SIG-M5 (cell line): ENCODE measurements around the gene TM9SF3.
"Not testable (repeated sequence)": the region's sequence is repeated elsewhere in the genome, so short reads cannot be mapped to it uniquely, and the experiment has no call there.

Experiments
- DNase-seq: peaks from one replicate; lab custom pipeline; 2025; lab: John Stamatoyannopoulos, UW

The TM9SF3 gene

GRCh38 chr10:96598846-96599245, 12.0 kb upstream of the TM9SF3 start:
- no peak for DNase-seq

- DNase-seq: no peak
Observed at GRCh38 chr10:96596422-96597407, 9.9 kb upstream of the TM9SF3 start.

DNA sequence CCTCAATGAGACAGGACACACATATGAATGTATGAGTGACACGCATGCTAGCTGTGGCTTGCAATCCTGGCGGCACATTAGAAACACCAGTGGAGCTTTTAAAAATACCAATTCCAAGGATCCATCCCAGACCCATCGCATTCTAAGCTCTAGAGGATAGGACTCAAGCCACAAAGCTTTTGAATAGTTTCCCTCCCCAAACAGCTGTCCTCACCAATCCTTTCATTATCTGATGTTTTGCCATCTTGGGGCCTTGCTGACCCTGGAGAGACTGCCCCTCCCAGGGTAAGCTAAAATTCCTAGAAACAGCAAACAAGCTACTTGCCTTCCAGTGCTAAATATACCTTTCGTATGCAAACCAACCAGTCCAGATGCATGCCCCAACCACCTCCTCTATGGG, 8.9 kb upstream of the TM9SF3 start:
- DNase-seq: no peak

- DNase-seq: no peak
Observed at GRCh38 chr10:96591946-96592345, 5.1 kb upstream of the TM9SF3 start.

DNA sequence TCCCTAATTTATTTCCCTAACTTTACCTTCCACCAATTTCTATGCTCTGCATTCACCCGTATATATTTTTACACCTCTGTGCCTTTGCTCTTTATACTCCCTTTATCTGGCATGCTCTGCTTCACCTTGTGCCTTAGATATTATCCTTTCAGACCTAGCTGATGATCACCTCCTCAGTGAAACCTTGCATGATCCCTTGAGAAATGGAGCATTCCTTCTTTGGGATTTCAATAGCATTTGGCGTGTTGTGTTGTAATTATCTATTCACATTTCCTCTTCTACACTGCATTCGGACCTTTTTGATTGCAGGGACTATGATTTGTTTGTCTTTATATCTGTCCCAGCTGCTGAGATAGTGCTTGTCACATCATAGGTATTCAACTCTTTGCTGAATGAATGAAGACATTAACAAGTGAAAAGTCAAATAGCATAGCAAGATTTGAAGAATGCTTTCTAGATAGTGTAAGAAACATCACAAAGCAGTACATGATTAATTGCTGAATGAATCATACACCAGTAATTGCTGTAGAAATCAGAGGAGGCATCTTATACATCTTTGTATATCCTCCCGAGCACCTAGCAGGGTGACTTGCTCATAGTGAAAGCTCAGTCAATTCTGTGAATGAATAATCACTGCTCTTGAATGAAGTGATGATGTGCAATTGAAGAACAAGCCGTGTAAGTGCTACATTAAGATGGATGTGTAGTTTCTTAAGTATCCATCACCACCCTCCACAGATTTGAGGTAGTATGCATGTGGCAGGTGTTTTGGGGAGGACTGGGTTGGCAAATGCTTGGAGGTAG, 2.0 kb upstream of the TM9SF3 start:
- DNase-seq: no peak

- no peak for DNase-seq
Observed at GRCh38 chr10:96588060-96588554, 1.3 kb upstream of the TM9SF3 start.

DNA sequence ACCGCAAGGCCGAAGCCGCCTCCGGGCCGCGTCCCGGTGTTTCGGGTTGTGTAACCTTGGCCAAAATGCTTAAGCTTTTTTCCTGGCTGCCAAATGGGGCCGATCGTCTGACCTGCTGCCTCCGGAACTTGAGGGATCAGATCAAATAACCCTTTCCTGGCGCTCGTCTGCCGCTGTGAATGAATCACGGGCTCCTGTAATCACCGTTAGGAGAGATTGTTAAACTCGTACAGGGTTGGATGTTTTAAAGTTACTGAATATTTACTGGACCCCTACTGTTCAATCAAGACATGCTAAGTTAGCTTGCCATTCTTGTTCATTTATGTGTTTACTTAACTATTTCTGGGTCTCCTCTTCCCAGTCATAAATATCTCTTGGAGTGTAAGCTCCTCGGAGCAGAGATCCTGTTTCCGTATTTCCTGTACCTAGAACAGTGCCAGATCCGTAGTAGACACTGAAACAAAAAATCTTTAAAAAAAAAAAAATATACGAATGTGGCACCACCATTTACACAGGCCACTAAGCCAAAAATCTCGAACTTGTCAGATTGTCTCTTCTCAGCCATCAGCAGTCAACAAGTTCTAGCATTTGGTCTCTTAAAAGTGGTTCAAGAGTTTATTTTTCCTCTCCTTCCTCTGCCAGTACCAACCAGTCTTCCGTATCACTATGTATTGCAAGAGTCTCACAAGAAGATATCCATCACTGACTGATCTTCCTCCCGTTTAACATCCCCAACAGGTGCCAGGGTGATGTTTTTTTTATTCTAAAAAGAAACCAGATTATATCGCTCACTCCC, 650 bp upstream of the TM9SF3 start:
- DNase-seq: no peak

GRCh38 chr10:96585736-96586418, 935 bp downstream of the TM9SF3 start:
- DNase-seq: no peak

DNA sequence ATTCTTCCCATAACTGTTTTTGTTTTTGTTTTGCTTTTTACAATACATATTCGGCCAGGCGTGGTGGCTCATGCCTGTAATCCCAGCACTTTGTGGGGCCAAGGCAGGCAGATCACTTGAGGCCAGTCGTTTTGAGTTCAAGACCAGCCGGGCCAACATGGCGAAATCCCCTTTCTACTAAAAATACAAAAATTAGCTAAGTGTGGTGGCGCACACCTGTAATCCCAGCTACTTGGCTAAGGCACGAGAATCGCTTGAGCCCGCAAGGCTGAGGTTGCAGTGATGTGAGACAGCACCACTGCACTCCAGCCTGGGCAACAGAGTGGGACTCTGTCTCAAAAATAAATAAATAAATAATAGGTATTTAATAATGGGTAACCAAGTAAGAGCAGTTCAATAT, 2.3 kb downstream of the TM9SF3 start:
- DNase-seq: no peak

DNA sequence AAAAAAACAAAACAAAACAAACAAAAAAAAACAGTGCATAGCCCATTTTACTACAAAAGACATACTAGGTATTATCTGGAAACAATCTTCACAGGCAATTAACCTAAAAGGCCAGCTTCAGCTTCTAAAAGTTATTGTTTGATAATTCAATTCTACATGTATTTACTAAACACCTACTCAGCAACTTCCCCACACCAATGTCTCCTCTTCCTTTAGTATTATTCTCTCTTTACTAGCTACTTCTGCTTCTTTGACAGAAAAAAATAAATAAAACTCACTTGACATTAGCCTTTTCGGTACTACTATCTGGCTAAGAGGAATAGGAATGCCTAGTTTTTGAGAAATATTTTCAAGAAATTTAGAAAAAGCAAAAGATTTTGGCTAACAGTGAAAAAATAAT, 2.8 kb downstream of the TM9SF3 start:
- no peak for DNase-seq

DNA sequence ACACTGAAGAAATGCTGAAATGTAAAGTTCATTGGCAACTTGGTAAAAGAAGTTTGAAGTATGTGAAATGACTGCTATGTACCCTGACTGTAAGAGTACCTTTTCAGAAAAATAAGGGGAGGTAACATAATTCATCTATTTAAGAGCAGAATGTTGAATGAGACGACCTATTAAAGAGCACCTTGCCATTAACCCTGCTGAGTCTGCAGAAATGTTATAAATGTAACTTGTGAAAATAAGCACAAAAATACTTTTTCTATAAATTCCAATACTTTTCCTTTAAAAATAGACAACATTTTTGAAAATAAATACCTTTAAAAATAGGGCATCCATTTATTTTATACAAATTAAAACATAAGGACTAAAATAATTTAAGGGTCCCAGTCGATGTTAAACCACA, 7.7 kb downstream of the TM9SF3 start:
- DNase-seq: no peak

GRCh38 chr10:96578633-96579032, 8.2 kb downstream of the TM9SF3 start:
- no peak for DNase-seq

- DNase-seq: no peak
Observed at GRCh38 chr10:96578022-96578421, 8.8 kb downstream of the TM9SF3 start.

- DNase-seq: no peak
Observed at GRCh38 chr10:96577069-96577468, 9.7 kb downstream of the TM9SF3 start.

- no peak for DNase-seq
Observed at GRCh38 chr10:96576277-96576980, 10.4 kb downstream of the TM9SF3 start.

GRCh38 chr10:96574564-96574963, 12.2 kb downstream of the TM9SF3 start:
- not testable (repeated sequence) for DNase-seq

DNA sequence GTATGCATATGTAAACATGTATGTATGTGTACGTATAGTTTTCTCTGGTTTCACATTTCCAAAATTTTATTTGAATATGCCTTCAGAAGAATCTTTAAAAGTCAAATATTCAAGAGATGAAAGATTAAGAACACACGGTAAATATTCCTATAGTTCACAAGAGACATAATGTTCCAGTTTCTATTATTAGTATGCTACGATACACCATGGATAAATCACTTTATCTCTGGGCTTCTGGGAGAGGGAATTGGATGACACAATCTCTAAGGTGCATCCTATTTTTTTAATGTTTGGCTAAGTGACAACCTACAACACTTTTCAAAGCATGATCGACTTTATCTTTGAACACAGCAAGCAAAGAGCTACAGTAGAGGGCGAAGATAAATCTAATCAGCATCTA, 13.8 kb downstream of the TM9SF3 start:
- no peak for DNase-seq

DNA sequence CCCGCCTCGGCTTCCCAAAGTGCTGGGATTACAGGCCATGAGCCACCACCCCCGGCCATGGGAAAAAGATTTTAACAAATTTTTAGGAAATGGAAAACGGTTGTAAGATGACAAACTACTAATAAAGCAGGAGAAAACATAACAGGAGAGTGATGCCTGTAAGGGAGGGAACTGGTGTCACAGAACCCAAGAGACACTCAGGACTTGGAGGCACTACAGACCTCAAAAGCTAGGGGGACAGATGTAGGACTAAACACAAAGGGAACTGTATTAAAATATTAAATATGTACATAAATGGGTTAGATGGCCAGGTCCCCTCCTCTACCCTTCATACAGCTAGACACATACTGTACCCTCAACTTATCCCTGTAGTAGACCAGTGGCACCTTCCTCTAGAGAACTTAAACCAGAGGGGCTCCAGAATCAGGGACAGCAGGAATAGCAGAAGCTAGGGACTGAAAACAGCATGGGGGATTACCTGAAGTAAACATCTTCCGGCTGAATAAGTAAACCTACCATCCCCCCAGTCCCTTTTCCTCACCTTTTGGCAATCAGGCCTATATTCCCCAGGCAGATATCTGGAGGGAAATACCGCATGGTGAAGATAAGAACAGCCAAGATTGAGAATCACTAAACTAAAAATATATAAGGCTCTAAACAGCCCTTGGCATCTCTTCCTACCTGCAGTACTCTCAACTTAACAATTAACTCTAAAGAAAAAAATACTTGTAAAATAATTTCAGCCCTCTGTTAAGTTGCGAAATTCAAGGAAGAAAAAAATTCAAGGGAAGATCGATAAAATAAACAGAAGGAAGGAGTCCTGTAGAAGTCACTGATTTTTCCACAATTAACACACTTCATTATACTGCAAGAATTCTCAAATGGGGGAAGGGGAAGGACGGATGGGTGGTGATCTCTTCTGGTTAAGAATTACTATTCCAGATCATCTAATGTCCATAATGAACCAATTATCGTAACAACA, 15.5 kb downstream of the TM9SF3 start:
- DNase-seq: no peak

DNA sequence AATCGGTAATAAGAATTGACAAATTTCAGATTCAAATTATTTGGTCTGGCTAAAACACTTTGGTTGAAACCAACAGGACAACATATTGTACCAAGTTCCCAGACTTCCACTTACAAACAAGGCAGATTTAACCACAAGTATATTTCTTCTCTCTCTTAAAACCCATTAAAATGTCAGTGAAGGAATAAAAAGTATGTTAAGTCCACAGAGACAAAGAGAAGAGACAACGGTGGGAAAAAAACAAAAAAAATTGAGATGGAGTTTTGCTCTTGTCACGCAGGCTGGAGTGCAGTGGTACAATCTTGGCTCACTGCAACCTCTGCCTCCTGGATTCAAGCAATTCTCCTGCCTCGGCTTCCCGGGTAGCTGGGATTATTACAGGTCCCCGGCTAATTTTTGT, 16.3 kb downstream of the TM9SF3 start:
- no peak for DNase-seq

- no peak for DNase-seq
Observed at GRCh38 chr10:96568402-96568801, 18.4 kb downstream of the TM9SF3 start.
